ENCODE results near the gene DNAJC7.

DNAJC7 gene

DNA sequence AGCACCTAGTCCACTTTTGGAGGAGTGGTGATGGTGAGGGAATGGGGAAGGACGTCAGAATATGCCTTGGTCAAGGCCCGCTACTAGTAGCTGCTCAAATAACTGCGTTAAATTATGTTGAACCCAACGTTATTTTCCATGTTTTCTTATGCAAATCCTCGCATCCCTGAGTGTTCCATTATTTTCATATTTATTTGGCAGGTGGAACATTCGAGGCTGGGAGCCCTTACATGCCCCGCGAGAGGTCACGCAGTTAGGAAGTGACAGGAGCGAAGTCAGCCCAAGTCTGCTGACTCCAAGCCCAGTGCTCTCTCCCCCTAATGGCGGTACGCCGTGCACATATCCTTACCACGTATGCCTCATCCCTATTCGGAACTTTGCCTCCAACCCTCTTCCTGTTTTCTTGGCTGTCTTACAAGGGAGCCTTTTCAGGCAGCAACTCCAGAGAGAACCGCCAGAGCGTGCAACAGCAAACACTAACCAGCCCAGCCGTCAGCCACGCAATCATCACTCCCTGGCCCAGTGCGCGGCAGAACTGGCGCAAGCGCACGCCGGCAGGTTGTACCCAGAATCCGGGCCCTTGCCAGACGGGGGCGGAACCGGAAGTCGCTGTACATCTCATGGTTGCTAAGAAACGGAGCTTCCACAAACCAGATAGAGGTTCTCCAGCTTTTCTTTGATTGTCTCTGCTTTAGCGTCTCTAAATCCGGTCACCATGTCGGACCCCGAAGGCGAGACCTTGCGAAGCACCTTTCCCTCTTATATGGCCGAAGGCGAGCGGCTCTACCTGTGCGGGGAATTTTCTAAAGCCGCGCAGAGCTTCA is 87.0 kb downstream of the DNAJC7 start, which contains the start of gene ODAD4:
Gene ODAD4, plus strand, starts transcription at position 609 of the 824 bp plus-strand sequence. Its CDS starts 107 bp downstream, at position 716.
- peak; percentile 96 for DNase-seq (ENCODE audit: low read depth)
- peak within 1 kb of the TSS; percentile 58 for H3K4me3 ChIP-seq (ENCODE audit: low read depth, low read length)
- peak; percentile 38; the same call in 1 of the 2 replicates for TF ChIP-seq CTCF (IDR thresholded peaks at IDR 0.05; ENCODE audit: control insufficient read depth, extremely low read depth, insufficient read depth)

DNA sequence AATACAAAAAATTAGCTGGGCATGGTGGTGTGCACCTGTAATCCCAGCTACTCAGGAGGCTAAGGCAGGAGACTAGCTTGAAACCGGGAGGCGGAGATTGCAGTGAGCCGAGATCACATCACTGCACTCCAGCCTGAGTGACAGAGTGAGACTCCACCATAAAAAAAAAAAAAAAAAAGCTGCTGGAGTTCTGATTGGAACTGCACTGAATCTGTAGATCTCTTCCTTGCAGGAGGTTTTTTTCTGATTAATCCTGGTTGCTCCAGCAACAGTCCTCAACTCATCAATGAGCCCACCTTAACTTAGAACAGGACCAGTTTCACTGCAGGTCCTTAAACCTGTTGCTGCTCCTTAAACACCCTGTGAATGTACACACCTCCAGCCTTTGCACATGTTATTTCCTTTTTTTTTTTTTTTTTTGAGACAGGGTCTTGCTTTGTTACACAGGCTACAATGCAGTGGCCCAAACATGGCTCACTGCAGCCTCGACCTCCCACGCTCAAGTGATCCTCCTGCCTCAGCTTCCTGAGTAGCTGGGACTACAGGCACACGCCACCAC is 88.5 kb downstream of the DNAJC7 start:
- H3K4me3 ChIP-seq (ENCODE audit: low read depth, low read length): no peak overlapping the region
- no peak for TF ChIP-seq CTCF (IDR thresholded peaks at IDR 0.05; ENCODE audit: control insufficient read depth, extremely low read depth, insufficient read depth)
- no peak for DNase-seq (ENCODE audit: low read depth)

All from LNCaP clone FGC (cell line).